Activated T-helper 17 cell treated with anti-CD3 and anti-CD28 coated beads, Interleukin-2, amount 50 U/mL, for 72 hours (primary cell): ENCODE results near the gene ACTG2. TPM values are rescaled to one million over a fixed set of nuclear protein-coding genes. Genes with fewer than 3 reads are reported as not detected.
A peak's percentile ranks its signal among the peaks of the same experiment; 100 is the strongest.

Source experiments
- ATAC-seq: fragments of 150-1000 bp; cut with Tn5 transposase; replicated peaks from 2 replicates; pipeline ENCODE4 v1.10.0; 2021; ENCODE audit warnings: mild to moderate bottlenecking, moderate library complexity
- H3K27ac Mint-ChIP-seq: one replicate; pipeline ENCODE4 v1.8.0; 2022; ENCODE audit warnings: mixed read lengths
- H3K27me3 Mint-ChIP-seq: one replicate; pipeline ENCODE4 v1.8.0; 2022; ENCODE audit warnings: mixed read lengths
- H3K36me3 Mint-ChIP-seq: one replicate; pipeline ENCODE4 v1.8.0; 2022; ENCODE audit warnings: low read depth, mild to moderate bottlenecking, mixed read lengths
- H3K4me1 Mint-ChIP-seq: one replicate; pipeline ENCODE4 v1.8.0; 2022; ENCODE audit warnings: mixed read lengths
- H3K4me3 Mint-ChIP-seq: one replicate; pipeline ENCODE4 v1.8.0; 2022; ENCODE audit warnings: mild to moderate bottlenecking, mixed read lengths
- H3K9me3 Mint-ChIP-seq: one replicate; pipeline ENCODE4 v1.8.0; 2022; ENCODE audit warnings: mixed read lengths
- total RNA-seq, 2 donors: library from RNA; stranded (reverse); gene quantifications; one replicate each; pipeline ENCODE4 v1.2.3, GENCODE V29; 2022

The ACTG2 gene
- total RNA-seq, 2 donors from 2014 or later = not detected

GRCh38 chr2:73915437-73915993 is 22.7 kb downstream of the ACTG2 start:
- Mint-ChIP-seq H3K36me3 (no peaks in the 10 kb centered on the region), H3K4me1 (no peaks in the 10 kb centered on the region), H3K9me3 (no peaks in the 10 kb centered on the region), H3K27ac (no peak overlapping the region), H3K27me3 (no peaks in the 10 kb centered on the region), H3K4me3 (no peak overlapping the region)
- ATAC-seq = no peak

GRCh38 chr2:73916666-73917065 is 23.9 kb downstream of the ACTG2 start:
- H3K27me3 Mint-ChIP-seq = no peaks in the 10 kb centered on the region

GRCh38 chr2:73917296-73917695 is 24.5 kb downstream of the ACTG2 start:
- Mint-ChIP-seq H3K27ac (no peak overlapping the region), H3K9me3 (no peaks in the 10 kb centered on the region), H3K36me3 (no peaks in the 10 kb centered on the region), H3K27me3 (no peaks in the 10 kb centered on the region), H3K4me3 (no peak overlapping the region), H3K4me1 (no peaks in the 10 kb centered on the region)
- ATAC-seq = no peak

More at GRCh38 chr2:73916666-73917065, 23.9 kb downstream of the ACTG2 start:
- Mint-ChIP-seq H3K27ac (no peak overlapping the region), H3K36me3 (no peaks in the 10 kb centered on the region), H3K9me3 (no peaks in the 10 kb centered on the region), H3K4me1 (no peaks in the 10 kb centered on the region), H3K4me3 (no peak overlapping the region)
- ATAC-seq = no peak

GRCh38 chr2:73917696-73918207 is 24.9 kb downstream of the ACTG2 start:
- Mint-ChIP-seq H3K27me3 (no peaks in the 10 kb centered on the region), H3K9me3 (no peaks in the 10 kb centered on the region), H3K36me3 (no peaks in the 10 kb centered on the region), H3K27ac (no peak overlapping the region), H3K4me1 (no peaks in the 10 kb centered on the region), H3K4me3 (no peak overlapping the region)
- ATAC-seq = no peak

DNA sequence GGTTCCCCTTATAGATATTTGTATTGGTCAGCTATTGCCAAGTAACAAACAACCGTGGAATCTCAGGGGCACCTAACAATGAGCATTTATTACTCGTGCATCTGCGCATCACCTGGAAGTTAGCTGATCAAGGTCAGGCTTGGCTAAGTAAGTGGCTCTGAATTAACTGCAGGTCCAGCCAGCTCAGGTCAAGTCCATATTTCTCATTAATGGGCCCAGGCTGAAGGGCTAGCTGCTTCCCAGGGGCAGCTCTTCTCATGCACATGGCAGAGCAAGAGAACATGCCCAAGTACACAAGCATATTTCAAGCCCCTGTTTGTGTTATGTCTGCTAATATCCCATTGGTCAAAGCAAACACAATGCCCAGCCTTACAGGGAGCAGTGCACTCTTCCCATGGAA is 26.0 kb downstream of the ACTG2 start:
- Mint-ChIP-seq H3K27ac (no peak overlapping the region), H3K9me3 (no peaks in the 10 kb centered on the region), H3K4me3 (no peak overlapping the region), H3K4me1 (no peaks in the 10 kb centered on the region), H3K36me3 (no peaks in the 10 kb centered on the region), H3K27me3 (no peaks in the 10 kb centered on the region)
- ATAC-seq = no peak

DNA sequence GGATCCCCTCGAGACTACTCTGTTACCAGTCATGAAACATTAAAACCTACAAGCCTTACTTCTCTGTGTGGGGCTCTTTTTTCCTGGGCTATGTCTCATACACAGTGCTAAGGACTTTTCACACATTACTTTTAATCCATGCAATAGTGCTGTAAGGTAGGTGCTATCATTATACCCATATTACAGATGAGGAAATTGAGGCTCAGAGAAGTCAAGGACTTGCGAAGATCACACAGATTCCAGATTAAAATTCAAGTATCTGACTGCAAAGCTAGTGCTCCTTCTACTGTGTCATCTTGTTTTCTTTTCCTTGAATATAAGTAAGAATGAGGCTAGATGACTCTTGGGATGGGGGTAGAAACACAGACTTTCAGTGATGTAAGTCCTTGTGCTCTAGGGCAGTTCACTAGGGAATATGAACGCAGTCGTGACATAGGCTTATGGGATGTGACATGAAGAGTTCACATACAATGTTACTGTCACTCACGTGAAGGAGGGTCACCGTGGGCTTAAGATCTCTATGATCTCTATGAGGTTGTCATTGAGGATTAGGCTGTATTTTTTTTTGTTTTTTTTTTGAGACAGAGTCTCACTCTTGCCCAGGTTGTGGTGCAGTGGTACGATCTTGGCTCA is 26.9 kb downstream of the ACTG2 start:
- Mint-ChIP-seq H3K27me3 (no peaks in the 10 kb centered on the region), H3K36me3 (no peaks in the 10 kb centered on the region), H3K27ac (no peak overlapping the region), H3K9me3 (no peaks in the 10 kb centered on the region), H3K4me3 (no peak overlapping the region), H3K4me1 (no peaks in the 10 kb centered on the region)
- no peak for ATAC-seq

DNA sequence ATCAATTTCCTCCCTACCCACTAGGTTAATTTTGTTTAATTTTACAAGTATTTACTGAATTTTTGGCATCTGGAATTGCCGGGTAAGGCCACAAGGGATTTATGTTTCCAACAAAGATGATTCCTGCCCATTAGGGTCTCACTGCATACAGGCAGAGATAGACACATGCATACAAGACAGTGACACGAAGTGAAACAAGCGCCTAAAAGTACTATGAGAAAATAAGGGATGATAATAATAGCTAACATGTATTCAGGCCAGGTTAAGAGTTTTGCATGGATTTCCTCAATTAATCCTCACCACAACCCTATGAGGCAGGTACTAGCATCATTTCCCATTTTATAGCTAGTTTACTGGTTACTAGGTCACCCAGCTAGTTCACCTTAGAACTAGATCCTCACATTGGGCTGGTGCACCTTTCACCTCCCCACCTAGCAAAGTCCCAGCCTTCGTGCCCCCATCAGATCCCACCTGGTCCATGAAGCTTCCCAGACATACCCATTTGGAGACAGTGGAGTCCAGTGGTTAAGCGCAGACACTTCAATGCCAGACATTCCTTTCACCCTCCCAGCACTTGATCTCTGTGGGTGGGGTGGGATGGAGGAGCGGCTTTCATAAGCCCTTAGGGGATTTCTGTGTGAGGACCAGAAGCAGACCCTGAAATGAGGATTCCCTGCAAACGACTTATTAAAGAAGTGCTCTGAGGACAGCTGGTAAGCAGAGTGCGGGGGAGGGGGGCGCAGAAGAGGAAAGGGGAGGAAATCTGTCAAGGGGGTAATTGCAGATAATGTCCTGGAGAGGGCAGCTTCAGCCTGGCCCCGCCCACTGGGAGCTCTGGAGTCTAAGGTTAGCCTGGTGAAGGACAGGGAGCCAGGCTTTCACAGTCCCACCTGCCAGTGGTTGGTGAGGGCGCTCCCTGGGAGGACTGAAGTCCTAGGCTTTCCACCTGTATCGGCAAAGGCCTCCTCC is 28.1 kb downstream of the ACTG2 start:
- H3K27me3 Mint-ChIP-seq = no peaks in the 10 kb centered on the region
- H3K4me3 Mint-ChIP-seq = no peak overlapping the region
- H3K36me3 Mint-ChIP-seq = no peaks in the 10 kb centered on the region
- no peaks in the 10 kb centered on the region for H3K4me1 Mint-ChIP-seq
- ATAC-seq = peak; percentile 53
- H3K27ac Mint-ChIP-seq = no peak overlapping the region
- H3K9me3 Mint-ChIP-seq = no peaks in the 10 kb centered on the region

- Mint-ChIP-seq H3K27ac (no peak overlapping the region), H3K9me3 (no peaks in the 10 kb centered on the region), H3K27me3 (no peaks in the 10 kb centered on the region), H3K4me1 (no peaks in the 10 kb centered on the region), H3K36me3 (no peaks in the 10 kb centered on the region), H3K4me3 (no peak overlapping the region)
- ATAC-seq = no peak
Observed at GRCh38 chr2:73921581-73921980, 28.8 kb downstream of the ACTG2 start.

- no peaks in the 10 kb centered on the region for H3K9me3 Mint-ChIP-seq
- peaks cover 2% of the 10 kb centered on the region for H3K36me3 Mint-ChIP-seq
- peaks cover under 1% of the 10 kb centered on the region for H3K4me1 Mint-ChIP-seq
- no peak overlapping the region for H3K27ac Mint-ChIP-seq
- no peak overlapping the region for H3K4me3 Mint-ChIP-seq
- H3K27me3 Mint-ChIP-seq = no peaks in the 10 kb centered on the region
- ATAC-seq = no peak
Observed at GRCh38 chr2:73922681-73923080, 29.9 kb downstream of the ACTG2 start.

DNA sequence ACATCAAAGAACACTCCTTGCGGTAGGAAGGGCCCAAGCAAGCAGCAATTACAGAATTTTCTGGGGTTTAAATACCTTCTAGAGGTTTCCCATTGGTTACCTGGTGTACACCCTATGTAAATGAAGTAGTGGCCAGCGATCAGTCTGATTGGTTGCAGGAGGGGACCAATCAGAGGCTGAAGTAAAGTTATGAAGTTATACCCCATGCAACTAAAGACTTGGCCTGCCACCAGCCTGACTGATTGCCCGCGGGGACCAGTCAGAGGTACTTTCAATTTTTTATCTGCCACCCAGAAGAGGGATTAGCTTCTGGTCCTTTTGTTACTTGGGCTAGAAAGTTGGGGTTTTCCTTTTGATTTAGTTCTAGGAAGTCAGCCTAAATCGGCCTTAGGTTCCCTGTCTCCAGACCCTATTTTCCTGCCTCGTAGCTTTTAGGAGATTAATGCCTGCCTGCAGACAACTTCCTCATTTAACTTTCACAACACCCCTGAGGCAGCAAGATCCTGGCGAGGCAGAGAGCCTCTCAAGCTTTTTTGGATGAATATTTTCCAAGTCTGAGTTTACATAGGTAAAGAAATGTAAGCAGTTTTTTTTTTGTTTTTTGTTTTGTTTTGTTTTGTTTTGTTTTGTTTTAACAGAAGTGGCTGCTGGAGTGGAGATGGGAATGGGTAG is 32.4 kb downstream of the ACTG2 start:
- H3K36me3 Mint-ChIP-seq = peaks cover 26% of the 10 kb centered on the region
- H3K4me1 Mint-ChIP-seq = peaks cover 26% of the 10 kb centered on the region
- H3K4me3 Mint-ChIP-seq = peak overlapping the region; percentile 16
- ATAC-seq = no peak
- no peak overlapping the region for H3K27ac Mint-ChIP-seq
- no peaks in the 10 kb centered on the region for H3K9me3 Mint-ChIP-seq
- no peaks in the 10 kb centered on the region for H3K27me3 Mint-ChIP-seq

DNA sequence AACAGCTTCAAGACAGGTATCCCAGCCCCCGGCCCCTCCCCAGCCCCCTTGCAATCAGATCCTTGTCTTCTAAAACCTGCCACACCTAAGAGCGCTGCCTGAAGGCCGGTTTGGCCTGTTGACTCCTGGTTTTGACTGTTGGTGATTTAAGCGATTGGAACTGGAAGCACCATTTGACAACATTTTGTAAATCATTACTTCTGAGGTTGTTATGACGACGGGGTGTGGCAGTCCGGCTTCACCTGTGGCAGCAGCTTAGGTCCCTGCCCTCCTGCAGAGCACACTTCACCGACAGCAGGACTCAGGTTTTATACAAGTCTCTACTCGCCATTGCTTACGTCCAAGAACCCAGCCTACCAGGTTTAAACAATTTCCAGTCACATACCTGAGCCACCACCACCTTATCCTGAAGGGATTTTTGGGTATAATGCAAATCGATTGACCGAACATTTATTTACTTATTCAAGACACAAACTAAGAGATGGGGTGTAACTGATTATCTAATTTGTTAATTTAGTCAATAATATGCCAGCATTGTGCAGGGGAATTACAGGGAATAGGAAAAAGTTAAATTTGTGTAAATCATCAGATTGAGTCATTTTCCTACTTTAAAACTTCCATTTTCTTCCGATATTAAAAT is 33.2 kb downstream of the ACTG2 start:
- no peaks in the 10 kb centered on the region for H3K27me3 Mint-ChIP-seq
- peaks cover 33% of the 10 kb centered on the region for H3K36me3 Mint-ChIP-seq
- H3K27ac Mint-ChIP-seq = peak overlapping the region; percentile 94
- H3K4me1 Mint-ChIP-seq = peaks cover 27% of the 10 kb centered on the region
- peak overlapping the region; percentile 87 for H3K4me3 Mint-ChIP-seq
- no peak for ATAC-seq
- H3K9me3 Mint-ChIP-seq = no peaks in the 10 kb centered on the region

- H3K4me3 Mint-ChIP-seq = peak within 1 kb of the TSS; percentile 87
- ATAC-seq = peak; percentile 99
- peaks cover 34% of the 10 kb centered on the region for H3K4me1 Mint-ChIP-seq
- no peaks in the 10 kb centered on the region for H3K9me3 Mint-ChIP-seq
- H3K27ac Mint-ChIP-seq = peak within 1 kb of the TSS; percentile 94
- no peaks in the 10 kb centered on the region for H3K27me3 Mint-ChIP-seq
- H3K36me3 Mint-ChIP-seq = peaks cover 35% of the 10 kb centered on the region
Observed at GRCh38 chr2:73926493-73927327, 33.9 kb downstream of the ACTG2 start, which contains the start of gene DGUOK. Gene DGUOK, plus strand, starts transcription at chr2:73926880. Its CDS starts 31 bp downstream, at chr2:73926911.

DNA sequence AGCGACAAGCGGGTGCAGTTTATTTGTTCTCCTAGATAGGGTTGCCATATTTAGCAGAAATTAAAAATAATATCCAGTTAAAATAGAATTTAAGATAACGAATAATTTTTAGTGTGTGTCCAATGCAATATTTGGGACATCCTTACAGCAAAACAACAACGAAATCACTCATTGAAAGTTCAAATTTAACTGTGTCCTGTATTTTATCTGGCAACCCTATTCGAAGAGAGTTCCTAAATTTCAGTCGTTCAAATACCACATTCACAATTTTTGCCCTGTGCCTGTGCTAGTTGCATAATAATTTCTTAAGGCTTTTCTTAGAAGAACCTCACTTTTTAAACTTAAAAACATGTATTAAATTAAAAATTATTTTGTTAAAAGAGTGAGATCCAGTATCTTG is 34.5 kb downstream of the ACTG2 start:
- Mint-ChIP-seq H3K4me1 (peaks cover 40% of the 10 kb centered on the region), H3K36me3 (peaks cover 40% of the 10 kb centered on the region), H3K9me3 (no peaks in the 10 kb centered on the region), H3K4me3 (peak overlapping the region; percentile 87), H3K27ac (peak overlapping the region; percentile 94), H3K27me3 (no peaks in the 10 kb centered on the region)
- no peak for ATAC-seq
